CD4-positive, alpha-beta T cell treated with Interleukin-17A for 4 hours (primary cell): ENCODE measurements around the gene PPAT.
"Not testable (repeated sequence)": the region's sequence is repeated elsewhere in the genome, so short reads cannot be mapped to it uniquely, and the experiment has no call there.

ENCODE experiments used
- DNase-seq: peaks from one replicate; pipeline ENCODE4 v3.0.0-alpha.2; 2020; ENCODE audit warnings: mixed read lengths

The PPAT gene

GRCh38 chr4:56372774-56373173 is 62.6 kb downstream of the PPAT start:
- no peak for DNase-seq

DNA sequence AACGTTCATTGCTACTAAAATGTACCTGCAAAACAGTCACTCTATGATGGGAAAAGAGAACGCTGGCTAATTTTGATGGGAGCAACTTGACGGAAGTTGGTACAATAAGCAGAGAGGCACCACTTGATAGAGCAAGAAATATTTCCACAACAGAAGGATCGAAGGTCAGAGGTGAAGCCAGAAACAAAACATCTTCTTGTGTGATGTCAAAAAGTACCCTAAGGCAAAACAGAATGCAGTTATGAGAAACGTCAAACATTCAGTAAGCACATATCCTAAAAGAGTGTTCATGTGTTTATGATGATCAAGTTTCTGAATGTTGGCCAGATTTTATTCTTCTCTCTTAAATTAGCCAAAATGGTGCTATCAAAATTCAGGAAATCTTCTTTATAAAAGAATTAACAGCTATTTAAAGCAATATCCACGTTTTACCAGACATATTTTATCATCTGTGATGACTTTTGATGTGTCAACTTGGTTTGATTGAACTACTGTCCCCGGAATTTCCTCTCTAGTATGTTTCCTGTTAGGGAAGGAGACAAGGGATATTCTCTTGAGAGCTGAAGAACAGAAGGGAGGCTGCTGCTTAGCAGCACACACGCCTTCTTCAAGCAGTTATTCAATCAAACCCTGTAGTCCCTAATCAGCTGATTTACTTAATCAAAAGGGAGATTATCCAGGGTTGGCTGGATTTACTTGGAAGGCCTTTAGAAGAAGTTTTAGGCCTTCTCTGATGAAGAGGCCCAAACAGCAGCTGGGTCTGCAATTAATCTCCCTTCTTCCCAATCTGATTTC is 63.8 kb downstream of the PPAT start:
- DNase-seq = no peak

DNA sequence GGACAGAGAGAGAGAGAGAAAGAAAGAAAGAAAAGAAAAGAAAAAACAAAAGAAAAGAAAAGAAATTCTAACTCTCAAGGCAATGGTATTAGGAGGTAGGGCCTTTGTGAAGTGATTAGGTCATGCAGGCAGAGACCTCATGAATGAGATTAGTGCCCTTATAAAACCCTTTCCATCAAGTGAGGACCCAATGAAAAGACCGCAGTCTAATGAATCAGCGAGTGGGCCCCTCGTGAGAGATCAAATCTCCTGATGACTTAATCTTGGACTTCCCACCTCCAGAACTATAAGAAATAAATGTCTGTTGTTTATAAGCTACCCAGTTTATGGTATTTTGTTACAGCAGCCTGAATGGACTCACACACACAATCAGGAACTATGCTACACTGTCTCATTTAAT is 65.0 kb downstream of the PPAT start:
- no peak for DNase-seq

- DNase-seq = not testable (repeated sequence)
These were observed 72.4 kb downstream of the PPAT start for GRCh38 chr4:56362981-56363380.

GRCh38 chr4:56360071-56360470 is 75.3 kb downstream of the PPAT start:
- DNase-seq = no peak

DNA sequence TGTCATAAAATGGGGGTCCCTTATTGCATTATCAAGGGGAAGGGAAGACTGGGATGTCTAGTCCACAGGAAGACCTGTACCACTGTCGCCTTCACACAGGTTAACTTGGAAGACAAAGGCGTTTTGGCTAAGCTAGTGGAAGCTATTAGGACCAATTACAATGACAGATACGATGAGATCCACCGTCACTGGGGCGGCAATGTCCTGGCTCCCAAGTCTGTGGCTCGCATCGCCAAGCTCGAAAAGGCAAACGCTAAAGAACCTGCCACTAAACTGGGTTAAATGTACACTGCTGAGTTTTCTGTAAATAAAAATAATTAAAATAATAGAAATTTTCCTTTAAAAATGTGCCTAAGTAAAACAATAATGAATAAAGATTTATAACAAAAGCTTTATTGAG is 78.8 kb downstream of the PPAT start:
- no peak for DNase-seq

- no peak for DNase-seq
These were observed 86.8 kb downstream of the PPAT start for GRCh38 chr4:56348576-56348975.

DNA sequence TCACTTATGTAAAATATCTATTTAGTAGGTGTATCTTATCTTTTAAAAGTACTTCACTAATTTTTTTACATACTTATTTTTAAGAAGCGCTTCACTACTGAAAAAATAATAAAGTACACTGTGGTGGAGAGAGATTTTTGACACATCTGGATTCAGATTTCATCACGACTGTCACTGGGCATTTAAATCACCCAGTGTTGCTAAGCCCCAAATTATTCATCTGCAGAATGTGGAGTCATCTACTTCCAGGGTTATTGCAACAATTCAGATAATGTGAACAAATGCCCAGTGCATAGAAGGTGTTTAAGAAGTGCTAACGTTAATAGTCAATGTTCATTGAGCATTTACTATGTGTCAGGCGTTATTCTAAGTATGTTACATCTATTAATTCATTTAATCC is 90.0 kb downstream of the PPAT start:
- no peak for DNase-seq
